ENCODE measurements around the gene ZNF350. TPM values are rescaled to one million over a fixed set of nuclear protein-coding genes. Genes with fewer than 3 reads are reported as not detected.
"Not testable (repeated sequence)": the region's sequence is repeated elsewhere in the genome, so short reads cannot be mapped to it uniquely, and the experiment has no call there.

Gene ZNF350
- total RNA-seq, 3 donors from 2014 or later (not counting 1 experiment from before 2014, with no cell fraction given): 32.3 to 46.9 (median 36.6) TPM

DNA sequence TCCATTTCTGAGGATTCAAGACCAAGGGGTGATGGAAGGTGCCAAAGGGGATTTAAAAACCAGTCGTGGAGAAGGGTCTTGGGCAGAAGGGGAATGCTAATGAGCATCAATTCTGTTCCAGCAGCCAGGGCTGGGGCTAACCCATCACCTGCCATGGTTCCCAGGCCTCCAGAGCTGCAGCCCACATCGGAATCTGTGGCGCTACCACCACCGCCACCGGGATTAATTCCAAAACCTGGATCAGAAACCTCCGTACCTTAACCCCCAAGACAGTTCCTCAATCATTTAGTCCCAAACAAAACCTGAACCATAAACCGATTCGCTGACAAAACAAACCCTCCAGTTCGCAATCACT is 20.8 kb upstream of the ZNF350 start:
- peak overlapping the region; percentile 92 for H3K4me3 ChIP-seq (ENCODE audit: low read length)
- H3K27ac ChIP-seq (ENCODE audit: low read length): peak overlapping the region; percentile 96
- H3K4me3 Mint-ChIP-seq: peak overlapping the region; percentile 100
- H3K4me1 Mint-ChIP-seq: peaks cover 16 to 17% of the 10 kb centered on the region in 2 donors
- H3K9me3 ChIP-seq (ENCODE audit: control insufficient read depth, insufficient read depth, low read length): peaks cover 16% of the 10 kb centered on the region
- DNase-seq (no peak), ATAC-seq (no peak)
- intact Hi-C loops (cut with micrococcal nuclease): loop anchor here (5.0 kb wide), 2 partner anchors 80 to 105 kb away; partner anchors contain the start of gene ZNF613
- H3K27me3 Mint-ChIP-seq (ENCODE audit: low read depth in 2 of 2): no peaks in the 10 kb centered on the region
- H3K36me3 ChIP-seq (ENCODE audit: control insufficient read depth, insufficient read depth, low read length): peaks cover 5% of the 10 kb centered on the region
- H3K4me1 ChIP-seq (ENCODE audit: control insufficient read depth, insufficient read depth, low read length): peaks cover 10% of the 10 kb centered on the region
- peaks cover 0 to under 1% of the 10 kb centered on the region in 2 donors for H3K9me3 Mint-ChIP-seq
- no peaks in the 10 kb centered on the region for H3K27me3 ChIP-seq (ENCODE audit: control insufficient read depth, insufficient read depth, low read length)
- peak overlapping the region; percentile 97 to 100 for H3K27ac Mint-ChIP-seq
- peaks cover 23% of the 10 kb centered on the region for H3K36me3 Mint-ChIP-seq
- WGBS (ENCODE audit: insufficient coverage): 23% methylated on average over 9 of the region's 9 CpGs
- TF ChIP-seq, protein P1, sequence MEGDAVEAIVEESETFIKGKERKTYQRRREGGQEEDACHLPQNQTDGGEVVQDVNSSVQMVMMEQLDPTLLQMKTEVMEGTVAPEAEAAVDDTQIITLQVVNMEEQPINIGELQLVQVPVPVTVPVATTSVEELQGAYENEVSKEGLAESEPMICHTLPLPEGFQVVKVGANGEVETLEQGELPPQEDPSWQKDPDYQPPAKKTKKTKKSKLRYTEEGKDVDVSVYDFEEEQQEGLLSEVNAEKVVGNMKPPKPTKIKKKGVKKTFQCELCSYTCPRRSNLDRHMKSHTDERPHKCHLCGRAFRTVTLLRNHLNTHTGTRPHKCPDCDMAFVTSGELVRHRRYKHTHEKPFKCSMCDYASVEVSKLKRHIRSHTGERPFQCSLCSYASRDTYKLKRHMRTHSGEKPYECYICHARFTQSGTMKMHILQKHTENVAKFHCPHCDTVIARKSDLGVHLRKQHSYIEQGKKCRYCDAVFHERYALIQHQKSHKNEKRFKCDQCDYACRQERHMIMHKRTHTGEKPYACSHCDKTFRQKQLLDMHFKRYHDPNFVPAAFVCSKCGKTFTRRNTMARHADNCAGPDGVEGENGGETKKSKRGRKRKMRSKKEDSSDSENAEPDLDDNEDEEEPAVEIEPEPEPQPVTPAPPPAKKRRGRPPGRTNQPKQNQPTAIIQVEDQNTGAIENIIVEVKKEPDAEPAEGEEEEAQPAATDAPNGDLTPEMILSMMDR (IDR thresholded peaks at IDR 0.05): no peak

- H3K27ac ChIP-seq (ENCODE audit: low read length): no peak overlapping the region
- WGBS (ENCODE audit: insufficient coverage): 100% methylated on average over 2 of the region's 2 CpGs
- no peak overlapping the region for H3K4me3 ChIP-seq (ENCODE audit: low read length)
- Mint-ChIP-seq H3K9me3 (peaks cover 10 to 24% of the 10 kb centered on the region in 2 donors), H3K27ac (no peak overlapping the region), H3K36me3 (peaks cover 74% of the 10 kb centered on the region), H3K4me1 (no peaks in the 10 kb centered on the region), H3K27me3 (ENCODE audit: low read depth in 2 of 2) (no peaks in the 10 kb centered on the region), H3K4me3 (no peak overlapping the region)
- H3K36me3 ChIP-seq (ENCODE audit: control insufficient read depth, insufficient read depth, low read length): peaks cover 39% of the 10 kb centered on the region
- no peaks in the 10 kb centered on the region for H3K27me3 ChIP-seq (ENCODE audit: control insufficient read depth, insufficient read depth, low read length)
- TF ChIP-seq, protein P1 (IDR thresholded peaks at IDR 0.05): no peak
- no peak for ATAC-seq
- H3K9me3 ChIP-seq (ENCODE audit: control insufficient read depth, insufficient read depth, low read length): peaks cover 66% of the 10 kb centered on the region
- H3K4me1 ChIP-seq (ENCODE audit: control insufficient read depth, insufficient read depth, low read length): no peaks in the 10 kb centered on the region
- DNase-seq: no peak
- intact Hi-C loops (cut with micrococcal nuclease): no loop called here
These were observed 7.5 kb upstream of the ZNF350 start for GRCh38 chr19:51994048-51994644.

DNA sequence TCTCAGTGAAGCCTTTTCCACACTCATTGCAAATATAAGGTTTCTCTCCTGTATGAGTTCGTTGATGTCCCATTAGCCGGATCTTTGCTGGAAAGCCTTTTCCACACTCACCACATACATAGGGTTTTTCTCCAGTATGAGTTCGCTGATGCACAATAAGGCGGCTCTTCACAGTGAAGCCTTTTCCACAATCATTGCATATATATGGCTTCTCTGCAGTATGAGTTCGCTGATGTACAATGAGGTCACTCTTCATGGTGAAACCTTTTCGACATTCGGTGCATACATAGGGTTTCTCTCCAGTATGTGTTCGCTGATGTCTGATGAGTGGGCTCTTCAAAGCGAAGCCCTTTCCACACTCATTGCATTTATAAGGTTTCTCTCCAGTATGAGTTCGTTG is 6.8 kb upstream of the ZNF350 start:
- no peaks in the 10 kb centered on the region for H3K27me3 Mint-ChIP-seq (ENCODE audit: low read depth in 2 of 2)
- Histone ChIP-seq H3K36me3 (ENCODE audit: control insufficient read depth, insufficient read depth, low read length) (peaks cover 32% of the 10 kb centered on the region), H3K4me1 (ENCODE audit: control insufficient read depth, insufficient read depth, low read length) (no peaks in the 10 kb centered on the region), H3K27me3 (ENCODE audit: control insufficient read depth, insufficient read depth, low read length) (no peaks in the 10 kb centered on the region), H3K9me3 (ENCODE audit: control insufficient read depth, insufficient read depth, low read length) (peaks cover 68% of the 10 kb centered on the region), H3K4me3 (ENCODE audit: low read length) (no peak overlapping the region), H3K27ac (ENCODE audit: low read length) (no peak overlapping the region)
- TF ChIP-seq, protein P1 (IDR thresholded peaks at IDR 0.05): no peak
- DNase-seq (no peak), ATAC-seq (no peak)
- H3K27ac Mint-ChIP-seq: no peak overlapping the region
- WGBS (ENCODE audit: insufficient coverage): 97% methylated on average over 9 of the region's 10 CpGs
- no peak overlapping the region for H3K4me3 Mint-ChIP-seq
- no peaks in the 10 kb centered on the region for H3K4me1 Mint-ChIP-seq
- peaks cover 75% of the 10 kb centered on the region for H3K36me3 Mint-ChIP-seq
- H3K9me3 Mint-ChIP-seq: peaks cover 13 to 26% of the 10 kb centered on the region in 2 donors
- intact Hi-C loops (cut with micrococcal nuclease): no loop called here

- Mint-ChIP-seq H3K27ac (no peak overlapping the region), H3K4me1 (peaks cover 17 to 22% of the 10 kb centered on the region in 2 donors), H3K9me3 (peaks cover 7 to 28% of the 10 kb centered on the region in 2 donors), H3K4me3 (no peak overlapping the region), H3K36me3 (peaks cover 43% of the 10 kb centered on the region), H3K27me3 (ENCODE audit: low read depth in 2 of 2) (no peaks in the 10 kb centered on the region)
- DNase-seq (no peak), ATAC-seq (no peak)
- H3K9me3 ChIP-seq (ENCODE audit: control insufficient read depth, insufficient read depth, low read length): peaks cover 54% of the 10 kb centered on the region
- H3K4me3 ChIP-seq (ENCODE audit: low read length): no peak overlapping the region
- no peak overlapping the region for H3K27ac ChIP-seq (ENCODE audit: low read length)
- TF ChIP-seq, protein P1 (IDR thresholded peaks at IDR 0.05): no peak
- no peaks in the 10 kb centered on the region for H3K27me3 ChIP-seq (ENCODE audit: control insufficient read depth, insufficient read depth, low read length)
- intact Hi-C loops (cut with micrococcal nuclease): no loop called here
- H3K36me3 ChIP-seq (ENCODE audit: control insufficient read depth, insufficient read depth, low read length): peaks cover 18% of the 10 kb centered on the region
- 100% methylated on average over 3 of the region's 4 CpGs for WGBS (ENCODE audit: insufficient coverage)
- peaks cover 15% of the 10 kb centered on the region for H3K4me1 ChIP-seq (ENCODE audit: control insufficient read depth, insufficient read depth, low read length)
These were observed 3.3 kb downstream of the ZNF350 start for GRCh38 chr19:51983361-51983760.

- 98% methylated on average over 5 of the region's 6 CpGs for WGBS (ENCODE audit: insufficient coverage)
- peaks cover 45% of the 10 kb centered on the region for H3K36me3 Mint-ChIP-seq
- ATAC-seq: not testable (repeated sequence)
These were observed 5.7 kb downstream of the ZNF350 start for GRCh38 chr19:51980926-51981325.

More at GRCh38 chr19:51980926-51981325, 5.7 kb downstream of the ZNF350 start:
- H3K4me3 Mint-ChIP-seq; H3K27ac ChIP-seq (ENCODE audit: low read length); H3K27me3 Mint-ChIP-seq (ENCODE audit: low read depth in 2 of 2); H3K27me3 ChIP-seq (ENCODE audit: control insufficient read depth, insufficient read depth, low read length); DNase-seq; H3K4me3 ChIP-seq (ENCODE audit: low read length); H3K4me1 ChIP-seq (ENCODE audit: control insufficient read depth, insufficient read depth, low read length); intact Hi-C loops (cut with micrococcal nuclease); H3K27ac Mint-ChIP-seq: not testable (repeated sequence)
- H3K9me3 Mint-ChIP-seq: peaks cover 8 to 23% of the 10 kb centered on the region in 2 donors
- Histone ChIP-seq H3K36me3 (ENCODE audit: control insufficient read depth, insufficient read depth, low read length) (peaks cover 18% of the 10 kb centered on the region), H3K9me3 (ENCODE audit: control insufficient read depth, insufficient read depth, low read length) (peaks cover 61% of the 10 kb centered on the region)
- peaks cover 6 to 10% of the 10 kb centered on the region in 2 donors for H3K4me1 Mint-ChIP-seq
